HL-60/S4 treated with phorbol 12-myristate 13-acetate at 8.2 ng/mL for 4 days and 3 days (cell line): Measurements from ENCODE around the gene ZC3H4.
"Not testable (repeated sequence)": the region's sequence is repeated elsewhere in the genome, so short reads cannot be mapped to it uniquely, and the experiment has no call there.

ENCODE experiments used
- in situ Hi-C: fragments of 300-500 bp; cut with MboI; formaldehyde crosslinking; loops from 2 replicates; pipeline ENCODE4 v1.15.0; 2022; ENCODE audit warnings: low sequenced_read_pairs

ZC3H4 gene

GRCh38 chr19:47109177-47109540, 4.4 kb downstream of the ZC3H4 start:
- in situ Hi-C loops: no loop called here

GRCh38 chr19:47107953-47108746, 5.4 kb downstream of the ZC3H4 start:
- in situ Hi-C loops: no loop called here

- in situ Hi-C loops: no loop called here
Measured at GRCh38 chr19:47107202-47107952, 6.2 kb downstream of the ZC3H4 start.

- in situ Hi-C loops: no loop called here
Measured at GRCh38 chr19:47106821-47107201, 6.8 kb downstream of the ZC3H4 start.

GRCh38 chr19:47105874-47106273, 7.7 kb downstream of the ZC3H4 start:
- in situ Hi-C loops: no loop called here

GRCh38 chr19:47104680-47105079, 8.9 kb downstream of the ZC3H4 start:
- in situ Hi-C loops: no loop called here

- in situ Hi-C loops: no loop called here
Measured at GRCh38 chr19:47102346-47103060, 11.1 kb downstream of the ZC3H4 start.

- in situ Hi-C loops: not testable (repeated sequence)
Measured at GRCh38 chr19:47101116-47101515, 12.5 kb downstream of the ZC3H4 start.

- in situ Hi-C loops: no loop called here
Measured at GRCh38 chr19:47100290-47100689, 13.3 kb downstream of the ZC3H4 start.

GRCh38 chr19:47099576-47100050, 14.0 kb downstream of the ZC3H4 start:
- in situ Hi-C loops: no loop called here

GRCh38 chr19:47098608-47099007, 15.0 kb downstream of the ZC3H4 start:
- in situ Hi-C loops: no loop called here

- in situ Hi-C loops: no loop called here
Measured at GRCh38 chr19:47097396-47098201, 16.0 kb downstream of the ZC3H4 start.

- in situ Hi-C loops: no loop called here
Measured at GRCh38 chr19:47096721-47097120, 16.9 kb downstream of the ZC3H4 start.

GRCh38 chr19:47096100-47096704, 17.4 kb downstream of the ZC3H4 start:
- in situ Hi-C loops: no loop called here

GRCh38 chr19:47095476-47096099, 18.0 kb downstream of the ZC3H4 start:
- in situ Hi-C loops: no loop called here

- in situ Hi-C loops: no loop called here
Measured at GRCh38 chr19:47094557-47095475, 18.8 kb downstream of the ZC3H4 start.

- in situ Hi-C loops: no loop called here
Measured at GRCh38 chr19:47093841-47094240, 19.7 kb downstream of the ZC3H4 start.

GRCh38 chr19:47093254-47093653, 20.3 kb downstream of the ZC3H4 start:
- in situ Hi-C loops: no loop called here
